Esophagus squamous epithelium (tissue), 5 donors: ENCODE data around the gene MAD2L2. TPM values are rescaled to one million over a fixed set of nuclear protein-coding genes. Genes with fewer than 3 reads are reported as not detected.

Experiments
- DNase-seq: peaks from one replicate; lab custom pipeline; 2025; lab: John Stamatoyannopoulos, UW
- H3K27ac ChIP-seq, 4 donors: fragments of 200-600 bp; sonication (generic); one replicate each; pipeline ENCODE4 v1.5.1; 2016 to 2019; ENCODE audit warnings: mild to moderate bottlenecking in 1 of 4
- H3K27me3 ChIP-seq, 4 donors: fragments of 200-600 bp; sonication (generic); 1 replicate in 3 of 4; 2 replicates in 1 of 4; pipeline versions ENCODE4 v1.5.1 to v1.6.0; 2017 to 2021; ENCODE audit warnings: antibody characterized with exemption in 1 of 4
- H3K36me3 ChIP-seq, 3 donors: fragments of 200-600 bp; sonication (generic); one replicate each; pipeline ENCODE4 v1.5.1; 2016 to 2019
- H3K4me1 ChIP-seq, 3 donors: fragments of 200-600 bp; sonication (generic); one replicate each; pipeline ENCODE4 v1.5.1; 2017 to 2019
- H3K4me3 ChIP-seq, 4 donors: fragments of 200-600 bp; sonication (generic); 1 replicate in 3 of 4; 2 replicates in 1 of 4; pipeline ENCODE4 v1.5.1; 2016 to 2019; ENCODE audit warnings: mild to moderate bottlenecking in 2 of 4, moderate library complexity in 1 of 4
- H3K9me3 ChIP-seq, 3 donors: fragments of 200-600 bp; sonication (generic); one replicate each; pipeline ENCODE4 v1.5.1; 2016 to 2019
- CTCF ChIP-seq, 6 experiments: fragments of 450-650 bp in 4 of 6; fragments of 200-600 bp in 2 of 6; sonication (generic) in 2 of 6; IDR thresholded peaks; one replicate each; pipeline ENCODE4 v1.5.1; 2016 to 2019; ENCODE audit warnings: antibody characterized with exemption in 6 of 6, mild to moderate bottlenecking in 4 of 6, moderate library complexity in 4 of 6
- POLR2A ChIP-seq, 4 donors: fragments of 450-650 bp; IDR thresholded peaks; one replicate each; pipeline ENCODE4 v1.6.1; 2017; ENCODE audit warnings: antibody characterized with exemption in 4 of 4, mild to moderate bottlenecking in 4 of 4, moderate library complexity in 3 of 4
- WGBS, 2 donors: methylation state at CpG; one replicate each; pipeline ENCODE4 v1.1.5; 2018; 5-methylcytosine and 5-hydroxymethylcytosine counted together
- intact Hi-C: fragments of 100-400 bp; cut with DNase I; formaldehyde crosslinking; loops from one replicate; pipeline ENCODE4 v1.15.0; 2022
- total RNA-seq, 4 donors: library from RNA; depleted of rRNA; stranded (reverse); fragments of >200 nt; gene quantifications; one replicate each; pipeline ENCODE4 v1.1.0, GENCODE V29; 2016
- donor health status: DM: yes; HTN: yes; CAD: no.

The MAD2L2 gene
- total RNA-seq, 4 donors from 2014 or later, result 12.1 to 22.8 (median 18.9) TPM

- intact Hi-C loops, result no loop called here
- 88 to 95% methylated on average over 2 of the region's 2 CpGs for WGBS, 2 donors
- TF ChIP-seq POLR2A (IDR thresholded peaks at IDR 0.05) (no peak), CTCF (IDR thresholded peaks at IDR 0.05) (no peak)
Observed at GRCh38 chr1:11678442-11678841, 2.5 kb downstream of the MAD2L2 start.

GRCh38 chr1:11676386-11677103 lies 4.4 kb downstream of the MAD2L2 start:
- no peak for DNase-seq
- WGBS, 2 donors, result 80 to 82% methylated on average over 4 to 9 of the region's 10 CpGs
- Histone ChIP-seq H3K4me1 (peaks cover 4 to 27% (median 8%) of the 10 kb centered on the region in 3 donors), H3K36me3 (peaks cover 10 to 60% (median 18%) of the 10 kb centered on the region in 3 donors), H3K27me3 (no peaks in the 10 kb centered on the region), H3K27ac (no peak overlapping the region), H3K4me3 (no peak overlapping the region), H3K9me3 (no peaks in the 10 kb centered on the region)
- intact Hi-C loops, result no loop called here
- no peak for TF ChIP-seq CTCF (IDR thresholded peaks at IDR 0.05)
- TF ChIP-seq POLR2A (IDR thresholded peaks at IDR 0.05), result no peak

More at GRCh38 chr1:11678442-11678841, 2.5 kb downstream of the MAD2L2 start:
- Histone ChIP-seq H3K4me3 (no peak overlapping the region), H3K27me3 (peaks cover 0 to 14% (median 1%) of the 10 kb centered on the region in 4 donors), H3K9me3 (no peaks in the 10 kb centered on the region), H3K4me1 (peaks cover 4 to 37% (median 13%) of the 10 kb centered on the region in 3 donors), H3K27ac (no peak overlapping the region), H3K36me3 (peaks cover 10 to 41% (median 10%) of the 10 kb centered on the region in 3 donors)
- DNase-seq, result no peak

- DNase-seq, result no peak
- intact Hi-C loops, result no loop called here
- WGBS, 2 donors, result 91% methylated on average over 4 of the region's 10 CpGs; no CpG with 5 or more reads in 1 of the 2 donors
- Histone ChIP-seq H3K4me3 (no peak overlapping the region), H3K27ac (no peak overlapping the region), H3K36me3 (peaks cover 10 to 72% (median 18%) of the 10 kb centered on the region in 3 donors), H3K27me3 (no peaks in the 10 kb centered on the region), H3K4me1 (peaks cover 2 to 16% (median 7%) of the 10 kb centered on the region in 3 donors), H3K9me3 (no peaks in the 10 kb centered on the region)
- TF ChIP-seq CTCF (IDR thresholded peaks at IDR 0.05), result no peak
- TF ChIP-seq POLR2A (IDR thresholded peaks at IDR 0.05), result no peak
Observed at GRCh38 chr1:11675325-11675724, 5.6 kb downstream of the MAD2L2 start.

GRCh38 chr1:11674488-11674887 lies 6.5 kb downstream of the MAD2L2 start:
- Histone ChIP-seq H3K27me3 (no peaks in the 10 kb centered on the region), H3K4me1 (peaks cover 0 to 7% (median 0%) of the 10 kb centered on the region in 3 donors), H3K4me3 (no peak overlapping the region), H3K9me3 (no peaks in the 10 kb centered on the region), H3K36me3 (peaks cover 10 to 80% (median 18%) of the 10 kb centered on the region in 3 donors), H3K27ac (no peak overlapping the region)
- intact Hi-C loops, result no loop called here
- DNase-seq, result no peak
- TF ChIP-seq POLR2A (IDR thresholded peaks at IDR 0.05) (no peak), CTCF (IDR thresholded peaks at IDR 0.05) (no peak)
- WGBS, 2 donors, result 95% methylated on average over 7 of the region's 14 CpGs; no CpG with 5 or more reads in 1 of the 2 donors

- DNase-seq, result no peak
- H3K4me3 ChIP-seq, result no peak overlapping the region
- no peak overlapping the region for H3K27ac ChIP-seq
- H3K27me3 ChIP-seq, result no peaks in the 10 kb centered on the region
- TF ChIP-seq POLR2A (IDR thresholded peaks at IDR 0.05) (no peak), CTCF (IDR thresholded peaks at IDR 0.05) (no peak)
- H3K36me3 ChIP-seq, result peaks cover 10 to 92% (median 18%) of the 10 kb centered on the region in 3 donors
- 93% methylated on average over 3 of the region's 14 CpGs for WGBS, 2 donors
- intact Hi-C loops, result no loop called here
- no peaks in the 10 kb centered on the region for H3K4me1 ChIP-seq
- H3K9me3 ChIP-seq, result no peaks in the 10 kb centered on the region
Observed at GRCh38 chr1:11673089-11673769, 7.7 kb downstream of the MAD2L2 start.
